GM12878 (cell line): Measurements from ENCODE around the gene PLD5. TPM values are rescaled to one million over a fixed set of nuclear protein-coding genes. Genes with fewer than 3 reads are reported as not detected.

Source experiments
- ATAC-seq: fragments of 200-7000 bp; cut with Tn5 transposase; 3 replicates; pipeline ENCODE4 v1.9.1; 2020; ENCODE audit warnings: mild to moderate bottlenecking, moderate library complexity
- BruUV-seq: library from RNA; stranded (reverse); fragments of 400-500 nt; replicated peaks from 2 replicates; lab custom pipeline; 2021; lab: Mats Ljungman, UMichigan
- CTCF ChIA-PET: fragments of 300-600 bp; sonication (Branson Sonifier 250); formaldehyde crosslinking; extraction: SDS; loops from one replicate; lab custom pipeline; 2021; ENCODE audit warnings: inconsistent platforms; lab: Yijun Ruan, JAX
- POLR2A ChIA-PET: fragments of 350-600 bp; formaldehyde crosslinking; extraction: SDS; loops from one replicate; lab custom pipeline; 2021; ENCODE audit warnings: inconsistent platforms; lab: Charles Lee
- RAD21 ChIA-PET: fragments of 300-600 bp; sonication (Branson Sonifier 250); formaldehyde crosslinking; loops from one replicate; lab custom pipeline; 2023; ENCODE audit warnings: antibody characterized with exemption; ENCODE audit not compliant: unreplicated experiment; lab: Charles Lee
- SMC1A ChIA-PET: fragments of 300-600 bp; sonication (Branson Sonifier 250); formaldehyde crosslinking; loops from one replicate; lab custom pipeline; 2023; ENCODE audit not compliant: unreplicated experiment, uncharacterized antibody; lab: Charles Lee
- DNase-seq: peaks from one replicate; pipeline ENCODE4 v3.0.0-alpha.2; 2011; ENCODE audit warnings: low read depth, low spot score
- FAIRE-seq: peaks from 3 replicates; lab custom pipeline; 2011; peaks lifted over from hg19 to GRCh38; lab: Jason Lieb, UNC
- H2AFZ ChIP-seq: 2 replicates; pipeline ENCODE4 v1.6.0; 2011; ENCODE audit warnings: low read depth, low read length, control low read depth; ENCODE audit not compliant: control insufficient read depth
- H3K27ac ChIP-seq: 2 replicates; pipeline ENCODE4 v1.5.1; 2011; ENCODE audit warnings: control low read depth; ENCODE audit not compliant: control insufficient read depth, insufficient read depth
- H3K27me3 ChIP-seq, 2 experiments: replicated peaks in 1 of 2; 2 replicates each; pipeline versions ENCODE4 v1.6.0 to v1.6.1; 2011; ENCODE audit warnings: low read length in 1 of 2; ENCODE audit not compliant: control insufficient read depth in 2 of 2, insufficient read depth in 2 of 2
- H3K36me3 ChIP-seq, 2 experiments: 2 replicates each; pipeline ENCODE4 v1.5.1; 2011; ENCODE audit warnings: low read length in 1 of 2; ENCODE audit not compliant: control insufficient read depth in 2 of 2, insufficient read depth in 2 of 2
- H3K4me1 ChIP-seq: 2 replicates; pipeline ENCODE4 v1.6.1; 2011; ENCODE audit warnings: mild to moderate bottlenecking, low read length, moderate library complexity, mixed read lengths; ENCODE audit not compliant: control insufficient read depth, insufficient read depth
- H3K4me2 ChIP-seq: 2 replicates; pipeline ENCODE4 v1.6.0; 2011; ENCODE audit warnings: control low read depth; ENCODE audit not compliant: control insufficient read depth, insufficient read depth
- H3K4me3 ChIP-seq: fragments of 200-600 bp; sonication (generic); 2 replicates; pipeline ENCODE4 v1.5.1; 2016
- H3K79me2 ChIP-seq: 2 replicates; pipeline ENCODE4 v1.6.0; 2011; ENCODE audit warnings: low read length; ENCODE audit not compliant: control insufficient read depth, insufficient read depth
- H3K9ac ChIP-seq: 2 replicates; pipeline ENCODE4 v1.8.0; 2011; ENCODE audit warnings: low read length, control low read depth, mixed read lengths; ENCODE audit not compliant: control insufficient read depth, insufficient read depth
- H3K9me3 ChIP-seq: replicated peaks from 3 replicates; pipeline ENCODE4 v1.5.1; 2011; ENCODE audit warnings: mild to moderate bottlenecking, low read length; ENCODE audit not compliant: control insufficient read depth, insufficient read depth
- H4K20me1 ChIP-seq: 2 replicates; pipeline ENCODE4 v1.6.0; 2011; ENCODE audit not compliant: control insufficient read depth, insufficient read depth
- CTCF ChIP-seq, 3 experiments: IDR thresholded peaks in 2 of 3; conservative IDR thresholded peaks in 1 of 3; 2 replicates each; pipeline ENCODE4 v1.5.1; 2011; ENCODE audit warnings: low read depth in 3 of 3, low read length in 3 of 3, mild to moderate bottlenecking in 3 of 3, control low read depth in 2 of 3, moderate library complexity in 2 of 3, inconsistent platforms in 1 of 3, mixed read lengths in 1 of 3; ENCODE audit not compliant: control insufficient read depth in 2 of 3, insufficient read depth in 1 of 3; ENCODE audit errors: extremely low read depth in 1 of 3
- IKZF2 ChIP-seq, 2 experiments: fragments of 450-650 bp; IDR thresholded peaks; 2 replicates each; pipeline ENCODE4 v1.6.1; 2017; ENCODE audit warnings: mild to moderate bottlenecking in 2 of 2, moderate library complexity in 2 of 2
- JUND ChIP-seq: IDR thresholded peaks from 2 replicates; pipeline ENCODE4 v1.6.1; 2012; ENCODE audit warnings: low read depth, mild to moderate bottlenecking, low read length, improper control_type of control experiment, moderate library complexity
- LARP7 ChIP-seq: fragments of 450-650 bp; IDR thresholded peaks from 2 replicates; pipeline ENCODE4 v1.6.1; 2017; ENCODE audit warnings: mild to moderate bottlenecking
- MEF2A ChIP-seq: IDR thresholded peaks from 2 replicates; pipeline ENCODE4 v1.6.1; 2011; ENCODE audit warnings: low read depth, mild to moderate bottlenecking, low read length, moderate library complexity; ENCODE audit not compliant: insufficient read depth
- MYB ChIP-seq: fragments of 150-350 bp; IDR thresholded peaks from 2 replicates; pipeline ENCODE4 v1.6.1; 2014; ENCODE audit warnings: mild to moderate bottlenecking, low read depth, low read length, borderline replicate concordance
- NFYB ChIP-seq: IDR thresholded peaks from 2 replicates; pipeline ENCODE4 v1.6.1; 2011; ENCODE audit warnings: low read depth, mild to moderate bottlenecking, low read length, improper control_type of control experiment, moderate library complexity; ENCODE audit not compliant: insufficient read depth
- POLR2AphosphoS2 ChIP-seq: IDR thresholded peaks from 2 replicates; pipeline ENCODE4 v1.6.1; 2011; ENCODE audit warnings: low read depth, mild to moderate bottlenecking, low read length, improper control_type of control experiment, moderate library complexity
- RFX5 ChIP-seq: IDR thresholded peaks from 2 replicates; pipeline ENCODE4 v1.6.1; 2011; ENCODE audit warnings: low read depth, low read length, improper control_type of control experiment
- SIX5 ChIP-seq: IDR thresholded peaks from 2 replicates; pipeline ENCODE4 v1.6.1; 2011; ENCODE audit warnings: mild to moderate bottlenecking, low read depth, low read length, moderate library complexity; ENCODE audit not compliant: severe bottlenecking
- SMAD5 ChIP-seq: IDR thresholded peaks from 2 replicates; pipeline ENCODE4 v1.6.1; 2016; ENCODE audit warnings: antibody characterized with exemption, low read depth
- SMARCA5 ChIP-seq: fragments of 450-650 bp; IDR thresholded peaks from 2 replicates; pipeline ENCODE4 v1.6.1; 2017; ENCODE audit warnings: mild to moderate bottlenecking
- SREBF2 ChIP-seq: IDR thresholded peaks from 2 replicates; pipeline ENCODE4 v1.6.1; 2012; ENCODE audit warnings: mild to moderate bottlenecking, low read length
- SUPT20H ChIP-seq: IDR thresholded peaks from 2 replicates; pipeline ENCODE4 v1.6.1; 2011; ENCODE audit warnings: low read depth, mild to moderate bottlenecking, low read length, moderate library complexity, borderline replicate concordance; ENCODE audit not compliant: control insufficient read depth
- ZBED1 ChIP-seq: IDR thresholded peaks from 2 replicates; pipeline ENCODE4 v1.6.1; 2016; ENCODE audit warnings: borderline replicate concordance
- WGBS: methylation state at CpG from one replicate; pipeline ENCODE4 v1.1.6; 2016; ENCODE audit warnings: low lambda C conversion rate; ENCODE audit not compliant: insufficient replicate concordance, insufficient coverage; ENCODE audit errors: missing lambda C conversion rate; 5-methylcytosine and 5-hydroxymethylcytosine counted together
- in situ Hi-C: fragments of 300-500 bp; cut with MboI; formaldehyde crosslinking; loops from 9 replicates; pipeline ENCODE4 v1.14.3; 2018; ENCODE audit warnings: mixed read lengths
- intact Hi-C: fragments of 100-400 bp; cut with micrococcal nuclease; formaldehyde crosslinking; loops from one replicate; pipeline ENCODE4 v1.14.2; 2022; ENCODE audit not compliant: unreplicated experiment
- polyA plus RNA-seq, 11 experiments: library from polyadenylated mRNA; depleted of rRNA in 4 of 11; unstranded in 6 of 11; stranded (reverse) in 5 of 11; fragments of >200 nt; fragmentation: Nextera tagmentation in 4 of 11; fragmentation: Illumina TruSeq in 1 of 11; extraction: Ambion mirVana in 4 of 11; extraction: Trizol in 1 of 11; gene quantifications; 1 replicate in 1 of 11; 2 replicates in 10 of 11; pipeline versions ENCODE4 v1.2.1 to v1.2.3, GENCODE V29; 2011 to 2016; ENCODE audit warnings: inconsistent platforms in 2 of 11, missing spikeins in 2 of 11, low read depth in 1 of 11
- total RNA-seq, 4 experiments: library from RNA; depleted of rRNA in 3 of 4; stranded (reverse); fragments of >200 nt in 3 of 4; fragmentation: Illumina TruSeq in 1 of 4; extraction: Trizol in 1 of 4; gene quantifications; 2 replicates each; pipeline versions ENCODE4 v1.2.1 to v1.2.3, GENCODE V29; 2013 to 2021
- TF ChIP-seq, protein P1 (sequence below): fragments of 450-650 bp; IDR thresholded peaks from 2 replicates; pipeline ENCODE4 v1.6.1; 2016; ENCODE audit warnings: mild to moderate bottlenecking, moderate library complexity, borderline replicate concordance

Gene PLD5
- total and polyA plus RNA-seq, 10 of the 15 experiments (the other 5 are each of a cell fraction or from before 2014, with no cell fraction given) = not detected

- intact Hi-C loops = no loop called here
- SMC1A ChIA-PET = no interaction called here
Observed at GRCh38 chr1:242567596-242567995, 43.1 kb upstream of the PLD5 start.

GRCh38 chr1:242556759-242557158 lies 32.3 kb upstream of the PLD5 start:
- FAIRE-seq (no peak), ATAC-seq (no peak), DNase-seq (no peak)
- Histone ChIP-seq H3K9ac (no peak overlapping the region), H3K36me3 (no peaks in the 10 kb centered on the region), H3K4me1 (no peaks in the 10 kb centered on the region), H3K27me3 (0 out of 4 replicates have a peak, but pooled peaks cover 0 to 3% of the 10 kb centered on the region in 2 experiments), H3K27ac (no peak overlapping the region), H2AFZ (no peak overlapping the region), H4K20me1 (no peaks in the 10 kb centered on the region), H3K4me2 (no peak overlapping the region), H3K79me2 (no peaks in the 10 kb centered on the region), H3K4me3 (no peak overlapping the region), H3K9me3 (no peaks in the 10 kb centered on the region)
- intact Hi-C loops (no loop called here), in situ Hi-C loops (no loop called here)
- BruUV-seq = no TSS peak
- ChIA-PET CTCF (no interaction called here), RAD21 (no interaction called here), SMC1A (no interaction called here), POLR2A (no interaction called here)
- 35% methylated on average over 5 of the region's 5 CpGs for WGBS
- no peak for TF ChIP-seq SMAD5
- TF ChIP-seq, protein P1, sequence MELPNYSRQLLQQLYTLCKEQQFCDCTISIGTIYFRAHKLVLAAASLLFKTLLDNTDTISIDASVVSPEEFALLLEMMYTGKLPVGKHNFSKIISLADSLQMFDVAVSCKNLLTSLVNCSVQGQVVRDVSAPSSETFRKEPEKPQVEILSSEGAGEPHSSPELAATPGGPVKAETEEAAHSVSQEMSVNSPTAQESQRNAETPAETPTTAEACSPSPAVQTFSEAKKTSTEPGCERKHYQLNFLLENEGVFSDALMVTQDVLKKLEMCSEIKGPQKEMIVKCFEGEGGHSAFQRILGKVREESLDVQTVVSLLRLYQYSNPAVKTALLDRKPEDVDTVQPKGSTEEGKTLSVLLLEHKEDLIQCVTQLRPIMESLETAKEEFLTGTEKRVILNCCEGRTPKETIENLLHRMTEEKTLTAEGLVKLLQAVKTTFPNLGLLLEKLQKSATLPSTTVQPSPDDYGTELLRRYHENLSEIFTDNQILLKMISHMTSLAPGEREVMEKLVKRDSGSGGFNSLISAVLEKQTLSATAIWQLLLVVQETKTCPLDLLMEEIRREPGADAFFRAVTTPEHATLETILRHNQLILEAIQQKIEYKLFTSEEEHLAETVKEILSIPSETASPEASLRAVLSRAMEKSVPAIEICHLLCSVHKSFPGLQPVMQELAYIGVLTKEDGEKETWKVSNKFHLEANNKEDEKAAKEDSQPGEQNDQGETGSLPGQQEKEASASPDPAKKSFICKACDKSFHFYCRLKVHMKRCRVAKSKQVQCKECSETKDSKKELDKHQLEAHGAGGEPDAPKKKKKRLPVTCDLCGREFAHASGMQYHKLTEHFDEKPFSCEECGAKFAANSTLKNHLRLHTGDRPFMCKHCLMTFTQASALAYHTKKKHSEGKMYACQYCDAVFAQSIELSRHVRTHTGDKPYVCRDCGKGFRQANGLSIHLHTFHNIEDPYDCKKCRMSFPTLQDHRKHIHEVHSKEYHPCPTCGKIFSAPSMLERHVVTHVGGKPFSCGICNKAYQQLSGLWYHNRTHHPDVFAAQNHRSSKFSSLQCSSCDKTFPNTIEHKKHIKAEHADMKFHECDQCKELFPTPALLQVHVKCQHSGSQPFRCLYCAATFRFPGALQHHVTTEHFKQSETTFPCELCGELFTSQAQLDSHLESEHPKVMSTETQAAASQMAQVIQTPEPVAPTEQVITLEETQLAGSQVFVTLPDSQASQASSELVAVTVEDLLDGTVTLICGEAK = no peak
- no peak for TF ChIP-seq ZBED1
- TF ChIP-seq MEF2A = no peak
- no peak for TF ChIP-seq JUND
- no peak for TF ChIP-seq SIX5
- no peak for TF ChIP-seq CTCF (IDR thresholded peaks at IDR 0.05 in 2 of 3, conservative IDR thresholded peaks at IDR 0.05 in 1 of 3; ENCODE audit: control insufficient read depth in 2 of 3, extremely low read depth in 1 of 3, insufficient read depth in 1 of 3, low read depth in 3 of 3, low read length in 3 of 3)
- no peak for TF ChIP-seq SREBF2
- TF ChIP-seq SUPT20H = no peak

More at GRCh38 chr1:242567596-242567995, 43.1 kb upstream of the PLD5 start:
- no peak for FAIRE-seq
- Histone ChIP-seq H3K9me3 (no peaks in the 10 kb centered on the region), H3K27me3 (no peaks in the 10 kb centered on the region), H3K9ac (no peak overlapping the region), H4K20me1 (no peaks in the 10 kb centered on the region), H3K4me1 (no peaks in the 10 kb centered on the region), H3K4me3 (no peak overlapping the region), H3K4me2 (no peak overlapping the region), H3K79me2 (no peaks in the 10 kb centered on the region), H3K27ac (no peak overlapping the region), H3K36me3 (no peaks in the 10 kb centered on the region), H2AFZ (no peak overlapping the region)
- no TSS peak for BruUV-seq
- CTCF ChIA-PET = no interaction called here
- WGBS = 6% methylated on average over 3 of the region's 3 CpGs
- RAD21 ChIA-PET = no interaction called here
- POLR2A ChIA-PET = no interaction called here
- no peak for ATAC-seq
- no peak for TF ChIP-seq MYB
- TF ChIP-seq SMARCA5 = no peak
- no peak for TF ChIP-seq RFX5
- no peak for TF ChIP-seq IKZF2 (IDR thresholded peaks at IDR 0.05)
- TF ChIP-seq SUPT20H = no peak
- no peak for TF ChIP-seq LARP7
- no peak for TF ChIP-seq SIX5
- TF ChIP-seq POLR2AphosphoS2 = no peak
- no peak for TF ChIP-seq NFYB
- in situ Hi-C loops = no loop called here
- no peak for DNase-seq
